Upper lobe of left lung (tissue), 6 donors: ENCODE data around the gene RFC4. TPM values are rescaled to one million over a fixed set of nuclear protein-coding genes. Genes with fewer than 3 reads are reported as not detected.

Source experiments
- ATAC-seq, 2 donors: fragments of 200-7000 bp; cut with Tn5 transposase; one replicate each; pipeline ENCODE4 v1.9.1; 2022; ENCODE audit warnings: mild to moderate bottlenecking in 2 of 2, moderate library complexity in 2 of 2; ENCODE audit not compliant: low FRiP score in 2 of 2
- DNase-seq, 2 donors: peaks; one replicate each; pipeline ENCODE4 v3.0.0-alpha.2; 2019 to 2020
- H3K27ac ChIP-seq, 4 donors: fragments of 200-600 bp; sonication (generic); one replicate each; pipeline ENCODE4 v1.5.1; 2016 to 2019
- H3K27me3 ChIP-seq, 4 donors: fragments of 200-600 bp; sonication (generic); one replicate each; pipeline ENCODE4 v1.5.1; 2017 to 2019
- H3K36me3 ChIP-seq, 4 donors: fragments of 200-600 bp; sonication (generic); one replicate each; pipeline ENCODE4 v1.5.1; 2016 to 2019
- H3K4me1 ChIP-seq, 4 donors: fragments of 200-600 bp; sonication (generic); one replicate each; pipeline ENCODE4 v1.5.1; 2018 to 2019
- H3K4me3 ChIP-seq, 4 donors: fragments of 200-600 bp; sonication (generic); one replicate each; pipeline ENCODE4 v1.5.1; 2017 to 2019; ENCODE audit warnings: mild to moderate bottlenecking in 2 of 4, moderate library complexity in 1 of 4
- H3K9me3 ChIP-seq, 4 donors: fragments of 200-600 bp; sonication (generic); one replicate each; pipeline ENCODE4 v1.5.1; 2018 to 2019
- EP300 ChIP-seq, 4 donors: sonication (generic); formaldehyde crosslinking; IDR thresholded peaks; one replicate each; pipeline ENCODE4 v1.5.1; 2017; ENCODE audit warnings: antibody characterized with exemption in 4 of 4, control low read depth in 2 of 4
- POLR2A ChIP-seq, 4 donors: fragments of 450-650 bp; IDR thresholded peaks; one replicate each; pipeline ENCODE4 v1.5.1; 2016 to 2017; ENCODE audit warnings: antibody characterized with exemption in 4 of 4, mild to moderate bottlenecking in 2 of 4
- POLR2AphosphoS5 ChIP-seq, 2 donors: sonication (generic); formaldehyde crosslinking; IDR thresholded peaks; one replicate each; pipeline ENCODE4 v1.5.1; 2017; ENCODE audit warnings: antibody characterized with exemption in 2 of 2
- WGBS, 2 donors: methylation state at CpG; one replicate each; pipeline ENCODE4 v1.1.5; 2017 to 2018; 5-methylcytosine and 5-hydroxymethylcytosine counted together
- total RNA-seq, 6 donors: library from RNA; depleted of rRNA in 4 of 6; stranded (reverse); fragments of >200 nt in 4 of 6; gene quantifications; one replicate each; pipeline versions ENCODE4 v1.1.0 to v1.2.1, GENCODE V29; 2016 to 2021
- TF ChIP-seq, protein P1 (sequence below), 6 experiments: fragments of 450-650 bp in 4 of 6; fragments of 200-600 bp in 2 of 6; sonication (generic) in 2 of 6; IDR thresholded peaks; one replicate each; pipeline ENCODE4 v1.5.1; 2016 to 2019; ENCODE audit warnings: antibody characterized with exemption in 6 of 6
- donor health status: DM: no; HTN: no; CAD: no; lungs with moderate emphysema.
- donor health status: DM: no; HTN: yes; CAD: no; lungs with severe emphysema.

The RFC4 gene
- total RNA-seq, 6 donors from 2014 or later = 6.0 to 14.9 (median 8.7) TPM

DNA sequence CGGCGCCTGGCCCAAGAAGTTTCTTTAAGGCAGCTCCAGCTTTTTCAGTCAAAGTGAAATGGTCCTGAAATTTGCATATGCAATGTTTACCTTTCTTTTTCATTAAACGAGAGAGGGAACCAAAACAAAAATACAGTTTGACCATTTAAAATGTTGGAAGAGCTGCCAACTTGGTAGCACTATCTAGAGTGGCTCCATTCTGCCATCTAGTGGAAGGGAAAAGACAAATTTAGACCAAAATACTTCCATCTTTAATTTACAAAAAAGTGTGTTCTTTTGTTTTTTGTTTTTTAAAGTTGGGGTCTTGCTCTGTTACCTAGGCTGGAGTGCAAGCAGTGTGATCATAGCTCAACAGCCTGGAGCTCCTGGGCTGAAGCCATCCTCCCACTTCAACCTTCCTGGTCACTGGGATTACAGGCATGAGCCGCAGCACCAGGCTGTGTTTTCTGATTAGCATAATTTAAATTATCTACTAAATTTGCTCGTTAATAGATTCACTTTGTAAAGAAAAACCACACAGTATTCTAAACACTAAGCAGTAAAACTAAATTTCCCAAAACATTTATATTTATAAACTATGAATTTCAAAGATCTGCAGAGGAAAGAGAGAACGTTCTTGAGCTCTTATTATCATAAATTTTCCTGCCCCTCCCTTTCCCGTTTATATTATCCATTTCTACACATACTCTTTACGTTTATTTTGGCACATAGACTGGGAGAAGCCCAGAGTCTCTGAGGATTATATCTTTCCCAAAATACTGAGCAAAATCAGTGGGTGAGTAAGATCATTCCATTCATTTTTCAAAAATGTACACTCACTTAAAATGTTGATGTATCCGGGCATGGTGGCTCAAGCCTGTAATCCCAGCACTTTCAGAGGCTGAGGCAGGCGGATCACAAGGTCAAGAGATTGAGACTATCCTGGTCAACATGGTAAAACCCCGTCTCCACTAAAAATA lies 15.4 kb upstream of the RFC4 start:
- TF ChIP-seq EP300 (IDR thresholded peaks at IDR 0.05) = no peak
- TF ChIP-seq, protein P1, sequence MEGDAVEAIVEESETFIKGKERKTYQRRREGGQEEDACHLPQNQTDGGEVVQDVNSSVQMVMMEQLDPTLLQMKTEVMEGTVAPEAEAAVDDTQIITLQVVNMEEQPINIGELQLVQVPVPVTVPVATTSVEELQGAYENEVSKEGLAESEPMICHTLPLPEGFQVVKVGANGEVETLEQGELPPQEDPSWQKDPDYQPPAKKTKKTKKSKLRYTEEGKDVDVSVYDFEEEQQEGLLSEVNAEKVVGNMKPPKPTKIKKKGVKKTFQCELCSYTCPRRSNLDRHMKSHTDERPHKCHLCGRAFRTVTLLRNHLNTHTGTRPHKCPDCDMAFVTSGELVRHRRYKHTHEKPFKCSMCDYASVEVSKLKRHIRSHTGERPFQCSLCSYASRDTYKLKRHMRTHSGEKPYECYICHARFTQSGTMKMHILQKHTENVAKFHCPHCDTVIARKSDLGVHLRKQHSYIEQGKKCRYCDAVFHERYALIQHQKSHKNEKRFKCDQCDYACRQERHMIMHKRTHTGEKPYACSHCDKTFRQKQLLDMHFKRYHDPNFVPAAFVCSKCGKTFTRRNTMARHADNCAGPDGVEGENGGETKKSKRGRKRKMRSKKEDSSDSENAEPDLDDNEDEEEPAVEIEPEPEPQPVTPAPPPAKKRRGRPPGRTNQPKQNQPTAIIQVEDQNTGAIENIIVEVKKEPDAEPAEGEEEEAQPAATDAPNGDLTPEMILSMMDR (IDR thresholded peaks at IDR 0.05) = peak; percentile 18 to 60 (median 42)
- no peak for TF ChIP-seq POLR2AphosphoS5 (IDR thresholded peaks at IDR 0.05)
- no peak for TF ChIP-seq POLR2A (IDR thresholded peaks at IDR 0.05)
- H3K4me1 ChIP-seq = peaks cover 11 to 16% (median 15%) of the 10 kb centered on the region in 4 donors
- WGBS, 2 donors = 49 to 51% methylated on average over 11 of the region's 11 CpGs
- no peaks in the 10 kb centered on the region for H3K9me3 ChIP-seq
- peaks cover 0 to 25% (median 11%) of the 10 kb centered on the region in 4 donors for H3K27me3 ChIP-seq
- DNase-seq (no peak), ATAC-seq (peak in 1 of 2 donors; percentile 53)
- no peak overlapping the region for H3K4me3 ChIP-seq
- no peaks in the 10 kb centered on the region for H3K36me3 ChIP-seq
- no peak overlapping the region for H3K27ac ChIP-seq

DNA sequence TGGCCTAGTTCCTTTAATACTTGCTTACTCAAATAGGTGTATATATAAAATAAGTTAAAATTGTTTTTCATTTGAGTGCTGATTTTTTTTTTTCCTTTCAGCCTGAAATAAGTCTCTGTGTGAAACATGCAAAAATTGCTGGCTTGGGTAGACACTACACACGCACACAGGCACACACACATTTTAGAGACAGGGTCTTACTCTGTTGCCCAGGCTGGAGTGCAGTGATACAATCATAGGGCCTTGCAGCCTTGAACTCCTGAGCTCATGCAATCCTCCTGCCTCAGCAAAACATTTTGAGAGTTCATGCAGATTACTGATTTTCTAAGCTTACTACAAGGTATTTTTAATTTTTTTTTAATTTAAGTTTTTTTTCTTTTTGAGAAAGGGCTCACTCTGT lies 12.7 kb upstream of the RFC4 start:
- DNase-seq (no peak), ATAC-seq (no peak)
- Histone ChIP-seq H3K36me3 (no peaks in the 10 kb centered on the region), H3K9me3 (no peaks in the 10 kb centered on the region), H3K27me3 (no peaks in the 10 kb centered on the region), H3K27ac (no peak overlapping the region), H3K4me1 (no peaks in the 10 kb centered on the region), H3K4me3 (no peak overlapping the region)
- TF ChIP-seq POLR2AphosphoS5 (IDR thresholded peaks at IDR 0.05) (no peak), EP300 (IDR thresholded peaks at IDR 0.05) (no peak), POLR2A (IDR thresholded peaks at IDR 0.05) (no peak)
- TF ChIP-seq, protein P1 (IDR thresholded peaks at IDR 0.05) = no peak
- WGBS, 2 donors = 97 to 100% methylated on average over 1 of the region's 1 CpG

DNA sequence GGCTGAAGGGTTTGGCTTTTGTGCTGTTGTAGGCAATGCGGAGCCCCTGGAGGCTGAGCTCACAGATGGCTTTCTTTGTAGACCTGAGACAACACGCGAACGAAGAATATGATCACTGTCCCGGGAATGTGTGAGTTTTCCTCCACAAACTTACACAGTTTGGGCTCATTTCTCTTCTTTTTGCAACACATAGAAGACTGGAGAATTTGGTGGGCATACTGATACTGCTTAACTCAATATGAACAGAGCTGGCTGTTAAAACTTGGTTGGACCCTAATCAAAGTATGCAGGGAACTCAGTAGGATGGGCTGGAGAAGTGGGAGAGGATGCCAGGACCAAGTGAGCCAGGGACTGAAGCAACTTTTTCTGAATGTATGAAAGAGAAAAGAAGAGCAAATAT lies 12.2 kb upstream of the RFC4 start:
- whole genome bisulfite sequencing, 2 donors = 93% methylated on average over 5 of the region's 5 CpGs
- H3K36me3 ChIP-seq = no peaks in the 10 kb centered on the region
- no peak for TF ChIP-seq POLR2A (IDR thresholded peaks at IDR 0.05)
- TF ChIP-seq, protein P1 (IDR thresholded peaks at IDR 0.05) = no peak
- TF ChIP-seq EP300 (IDR thresholded peaks at IDR 0.05) = no peak
- no peak for TF ChIP-seq POLR2AphosphoS5 (IDR thresholded peaks at IDR 0.05)
- no peak for DNase-seq
- H3K27ac ChIP-seq = no peak overlapping the region
- no peaks in the 10 kb centered on the region for H3K9me3 ChIP-seq
- no peaks in the 10 kb centered on the region for H3K4me1 ChIP-seq
- no peak overlapping the region for H3K4me3 ChIP-seq
- H3K27me3 ChIP-seq = no peaks in the 10 kb centered on the region
- ATAC-seq = no peak

DNA sequence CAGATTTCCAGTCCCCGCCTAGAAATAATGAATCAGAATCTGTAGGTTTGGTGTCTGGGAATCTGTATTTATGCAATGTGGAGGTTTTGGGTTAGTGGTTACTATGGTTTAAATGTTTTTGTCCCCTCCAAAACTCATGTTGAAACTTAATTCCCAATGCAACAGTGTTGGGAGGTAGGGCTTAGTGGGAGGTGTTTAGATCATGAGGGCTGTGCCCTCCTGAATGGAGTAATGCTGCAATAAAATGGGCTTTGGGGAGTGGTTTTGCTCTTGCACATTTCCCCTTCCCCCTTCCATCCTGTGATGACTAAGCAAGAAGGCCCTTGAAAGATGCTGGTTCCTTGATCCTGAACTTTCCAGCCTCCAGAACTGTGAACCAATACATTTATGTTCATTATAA lies 9.2 kb upstream of the RFC4 start:
- no peaks in the 10 kb centered on the region for H3K9me3 ChIP-seq
- H3K36me3 ChIP-seq = no peaks in the 10 kb centered on the region
- TF ChIP-seq POLR2A (IDR thresholded peaks at IDR 0.05) (no peak), EP300 (IDR thresholded peaks at IDR 0.05) (no peak), POLR2AphosphoS5 (IDR thresholded peaks at IDR 0.05) (no peak)
- TF ChIP-seq, protein P1 (IDR thresholded peaks at IDR 0.05) = no peak
- H3K27ac ChIP-seq = no peak overlapping the region
- DNase-seq = no peak
- no peaks in the 10 kb centered on the region for H3K4me1 ChIP-seq
- ATAC-seq = peak in 1 of 2 donors; percentile 50
- WGBS, 2 donors = 76 to 84% methylated on average over 1 of the region's 1 CpG
- no peak overlapping the region for H3K4me3 ChIP-seq
- no peaks in the 10 kb centered on the region for H3K27me3 ChIP-seq
